Caco-2 (cell line): Measurements from ENCODE around the gene OR52E8. TPM values are rescaled to one million over a fixed set of nuclear protein-coding genes. Genes with fewer than 3 reads are reported as not detected.

Experiments
- BruUV-seq: library from RNA; stranded (reverse); fragments of 400-500 nt; replicated peaks from 2 replicates; lab custom pipeline; 2021; lab: Mats Ljungman, UMichigan
- CTCF ChIA-PET: fragments of 300-600 bp; sonication (Branson Sonifier 250); formaldehyde crosslinking; loops from one replicate; lab custom pipeline; 2022; ENCODE audit warnings: antibody characterized with exemption; lab: Charles Lee
- POLR2A ChIA-PET: fragments of 300-600 bp; sonication (Branson Sonifier 250); formaldehyde crosslinking; loops from one replicate; lab custom pipeline; 2022; ENCODE audit warnings: antibody characterized with exemption; lab: Charles Lee
- DNase-seq, 2 experiments: peaks; one replicate each; pipeline versions ENCODE4 v3.0.0 to v3.0.0-alpha.2; 2020 to 2022
- H3K27me3 ChIP-seq: replicated peaks from 2 replicates; pipeline ENCODE4 v1.6.0; 2011; ENCODE audit warnings: low read length; ENCODE audit not compliant: control insufficient read depth, insufficient read depth
- H3K36me3 ChIP-seq: 2 replicates; pipeline ENCODE4 v1.5.1; 2011; ENCODE audit warnings: low read length; ENCODE audit not compliant: control insufficient read depth, insufficient read depth
- H3K4me1 ChIP-seq: fragments of 250-450 bp; sonication (Bioruptor Pico); 2 replicates; pipeline ENCODE4 v1.5.1; 2020; ENCODE audit warnings: mild to moderate bottlenecking
- H3K4me3 ChIP-seq: 2 replicates; pipeline ENCODE4 v1.5.1; 2011; ENCODE audit warnings: low read depth, mild to moderate bottlenecking, control low read depth, low read length
- H3K9me3 ChIP-seq: fragments of 250-450 bp; sonication (Bioruptor Pico); 2 replicates; pipeline ENCODE4 v1.5.1; 2020; ENCODE audit warnings: mild to moderate bottlenecking, moderate library complexity
- H3K27ac Mint-ChIP-seq: one replicate; pipeline ENCODE4 v1.8.0; 2022; ENCODE audit warnings: mixed read lengths; ENCODE audit not compliant: unreplicated experiment
- H3K27me3 Mint-ChIP-seq: one replicate; pipeline ENCODE4 v1.8.0; 2022; ENCODE audit warnings: mixed read lengths; ENCODE audit not compliant: insufficient read depth, unreplicated experiment
- H3K36me3 Mint-ChIP-seq: one replicate; pipeline ENCODE4 v1.8.0; 2022; ENCODE audit warnings: mild to moderate bottlenecking, mixed read lengths; ENCODE audit not compliant: insufficient read depth, unreplicated experiment
- H3K4me1 Mint-ChIP-seq: one replicate; pipeline ENCODE4 v1.8.0; 2022; ENCODE audit warnings: low read depth, mixed read lengths; ENCODE audit not compliant: unreplicated experiment
- H3K4me3 Mint-ChIP-seq: one replicate; pipeline ENCODE4 v1.8.0; 2022; ENCODE audit warnings: mild to moderate bottlenecking, moderate library complexity, mixed read lengths; ENCODE audit not compliant: unreplicated experiment
- H3K9me3 Mint-ChIP-seq: one replicate; pipeline ENCODE4 v1.8.0; 2022; ENCODE audit warnings: mixed read lengths; ENCODE audit not compliant: unreplicated experiment
- CTCF ChIP-seq, 2 experiments: fragments of 200-600 bp in 1 of 2; IDR thresholded peaks; 1 replicate in 1 of 2; 2 replicates in 1 of 2; pipeline versions ENCODE4 v1.5.1 to v1.8.0; 2011 to 2022; ENCODE audit warnings: antibody characterized with exemption in 1 of 2, control low read depth in 1 of 2, inconsistent platforms in 1 of 2, low read depth in 1 of 2, low read length in 1 of 2, mild to moderate bottlenecking in 1 of 2, moderate library complexity in 1 of 2; ENCODE audit not compliant: insufficient read depth in 1 of 2, severe bottlenecking in 1 of 2, unreplicated experiment in 1 of 2
- intact Hi-C: fragments of 100-400 bp; cut with micrococcal nuclease; formaldehyde crosslinking; loops from one replicate; pipeline ENCODE4 v1.10.0; 2022; ENCODE audit not compliant: unreplicated experiment
- total RNA-seq: library from RNA; stranded (reverse); gene quantifications from 2 replicates; pipeline ENCODE4 v1.2.3, GENCODE V29; 2022

OR52E8 gene
- total RNA-seq, 1 experiment from 2014 or later = not detected

- no peak overlapping the region for H3K4me3 Mint-ChIP-seq
- H3K9me3 Mint-ChIP-seq = peaks cover 14% of the 10 kb centered on the region
- Histone ChIP-seq H3K9me3 (no peaks in the 10 kb centered on the region), H3K4me3 (no peak overlapping the region), H3K4me1 (no peaks in the 10 kb centered on the region), H3K27me3 (no peaks in the 10 kb centered on the region), H3K36me3 (no peaks in the 10 kb centered on the region)
- ChIA-PET POLR2A (no interaction called here), CTCF (no interaction called here)
- DNase-seq = no peak
- H3K36me3 Mint-ChIP-seq = no peaks in the 10 kb centered on the region
- no TSS peak for BruUV-seq
- no peak for TF ChIP-seq CTCF (IDR thresholded peaks at IDR 0.05; ENCODE audit: insufficient read depth in 1 of 2, low read depth in 1 of 2, low read length in 1 of 2, severe bottlenecking in 1 of 2, unreplicated experiment in 1 of 2)
- intact Hi-C loops = no loop called here
- no peak overlapping the region for H3K27ac Mint-ChIP-seq
- H3K4me1 Mint-ChIP-seq = no peaks in the 10 kb centered on the region
- no peaks in the 10 kb centered on the region for H3K27me3 Mint-ChIP-seq
These were observed 24.0 kb downstream of the OR52E8 start for GRCh38 chr11:5833446-5833845.

DNA sequence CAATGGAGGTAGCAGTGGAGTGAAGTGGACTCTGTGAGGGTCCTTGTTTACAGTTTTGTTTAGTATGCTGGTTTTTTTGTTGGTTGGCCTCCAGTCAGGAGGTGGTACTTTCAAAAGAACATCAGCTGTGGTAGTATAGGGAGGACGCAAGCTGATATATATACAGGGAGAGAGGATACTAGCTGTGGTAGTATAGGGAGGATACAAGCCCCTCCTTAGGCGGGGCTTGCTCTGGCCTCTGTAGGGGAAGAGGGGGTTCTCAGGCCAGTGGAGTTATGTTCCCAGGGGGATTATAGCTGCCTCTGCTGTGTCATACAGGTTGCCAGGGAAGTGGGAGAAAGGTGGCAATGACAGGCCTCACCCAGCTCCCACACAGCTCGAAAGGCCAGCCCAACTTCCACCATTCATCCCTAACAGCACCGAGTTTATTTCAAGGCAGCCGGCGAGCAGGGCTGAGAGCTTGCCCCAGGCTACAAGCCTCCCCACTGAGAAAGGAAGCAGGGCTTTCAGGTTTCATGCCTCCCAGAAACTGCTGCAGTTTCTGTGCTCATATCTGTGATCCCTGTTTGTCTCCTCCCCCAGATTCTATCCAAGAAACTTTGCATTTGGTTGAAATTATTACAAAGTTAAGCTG is 26.2 kb downstream of the OR52E8 start:
- Mint-ChIP-seq H3K27me3 (no peaks in the 10 kb centered on the region), H3K4me3 (no peak overlapping the region), H3K9me3 (no peaks in the 10 kb centered on the region), H3K36me3 (no peaks in the 10 kb centered on the region), H3K27ac (no peak overlapping the region), H3K4me1 (no peaks in the 10 kb centered on the region)
- CTCF ChIA-PET = no interaction called here
- BruUV-seq = no TSS peak
- intact Hi-C loops = no loop called here
- no peaks in the 10 kb centered on the region for H3K4me1 ChIP-seq
- no peaks in the 10 kb centered on the region for H3K36me3 ChIP-seq
- H3K4me3 ChIP-seq = no peak overlapping the region
- TF ChIP-seq CTCF (IDR thresholded peaks at IDR 0.05; ENCODE audit: insufficient read depth in 1 of 2, low read depth in 1 of 2, low read length in 1 of 2, severe bottlenecking in 1 of 2, unreplicated experiment in 1 of 2) = no peak
- POLR2A ChIA-PET = no interaction called here
- H3K9me3 ChIP-seq = no peaks in the 10 kb centered on the region
- DNase-seq = no peak
- no peaks in the 10 kb centered on the region for H3K27me3 ChIP-seq

DNA sequence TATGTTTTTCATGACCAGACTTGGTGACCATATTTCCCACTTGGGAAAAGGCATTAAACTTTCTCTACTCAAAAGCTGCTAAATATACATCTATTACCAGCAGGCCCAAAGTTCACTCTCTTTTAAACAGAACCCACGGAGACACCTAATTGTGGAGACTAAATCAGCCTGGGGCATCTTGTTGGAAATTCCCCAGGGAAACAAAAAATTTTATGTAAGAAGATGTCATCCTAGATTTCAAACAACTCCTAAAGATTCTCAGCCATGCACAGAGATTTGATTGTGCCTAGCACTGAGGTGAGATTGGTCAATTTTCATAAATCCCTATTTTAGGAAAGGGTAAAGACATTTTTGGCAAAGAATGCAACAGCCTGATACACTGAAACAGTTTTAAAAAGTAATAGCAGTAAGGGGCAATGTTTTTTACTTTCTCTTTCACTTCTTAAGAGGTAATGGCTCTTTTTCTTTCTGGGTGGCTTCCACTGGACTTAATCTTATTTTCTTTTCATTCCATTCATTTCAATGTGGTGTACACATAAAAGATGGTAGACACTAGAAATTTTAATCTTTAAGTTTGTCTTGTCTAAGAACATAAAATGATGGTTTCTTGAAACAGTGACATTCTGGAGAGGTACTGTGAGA is 39.1 kb downstream of the OR52E8 start:
- Mint-ChIP-seq H3K27me3 (no peaks in the 10 kb centered on the region), H3K4me3 (no peak overlapping the region), H3K36me3 (no peaks in the 10 kb centered on the region), H3K27ac (no peak overlapping the region), H3K4me1 (peaks cover under 1% of the 10 kb centered on the region), H3K9me3 (no peaks in the 10 kb centered on the region)
- H3K4me1 ChIP-seq = peaks cover 9% of the 10 kb centered on the region
- no TSS peak for BruUV-seq
- CTCF ChIA-PET = no interaction called here
- H3K9me3 ChIP-seq = 0 out of 2 replicates have a peak, but pooled peaks cover 3% of the 10 kb centered on the region
- H3K36me3 ChIP-seq = no peaks in the 10 kb centered on the region
- no peak overlapping the region for H3K4me3 ChIP-seq
- no peaks in the 10 kb centered on the region; the same call in 1 of the 2 replicates for H3K27me3 ChIP-seq
- POLR2A ChIA-PET = no interaction called here
- no peak for TF ChIP-seq CTCF (IDR thresholded peaks at IDR 0.05; ENCODE audit: insufficient read depth in 1 of 2, low read depth in 1 of 2, low read length in 1 of 2, severe bottlenecking in 1 of 2, unreplicated experiment in 1 of 2)
- no peak for DNase-seq
- intact Hi-C loops = no loop called here
